HEK293 (cell line): ENCODE measurements around the gene MAP6.

Experiments used
- CTCF ChIA-PET: fragments of 350-600 bp; formaldehyde crosslinking; extraction: SDS; loops from one replicate; lab custom pipeline; 2021; ENCODE audit warnings: antibody characterized with exemption; lab: Yijun Ruan, JAX
- POLR2A ChIA-PET: fragments of 300-600 bp; formaldehyde crosslinking; extraction: SDS; loops from one replicate; lab custom pipeline; 2020; ENCODE audit warnings: antibody characterized with exemption, inconsistent platforms; lab: Yijun Ruan, JAX
- H3K27ac ChIP-seq: fragments of 200-500 bp; sonication (Bioruptor generic); 2 replicates; pipeline ENCODE4 v1.5.1; 2014; ENCODE audit warnings: low read depth, low read length, control low read depth, inconsistent platforms; ENCODE audit errors: extremely low read depth
- H3K36me3 ChIP-seq, 2 experiments: fragments of 200-500 bp in 1 of 2; sonication (Bioruptor generic) in 1 of 2; 1 replicate in 1 of 2; 2 replicates in 1 of 2; pipeline ENCODE4 v1.5.1; 2014 to 2017; ENCODE audit warnings: inconsistent platforms in 2 of 2, low read length in 2 of 2; ENCODE audit not compliant: control insufficient read depth in 2 of 2, insufficient read depth in 1 of 2
- H3K4me1 ChIP-seq: fragments of 200-500 bp; sonication (Bioruptor generic); 2 replicates; pipeline ENCODE4 v1.5.1; 2014; ENCODE audit warnings: mild to moderate bottlenecking, low read length, inconsistent platforms; ENCODE audit not compliant: control insufficient read depth, insufficient read depth
- H3K4me3 ChIP-seq: 2 replicates; pipeline ENCODE4 v1.5.1; 2011; ENCODE audit warnings: low read depth, mild to moderate bottlenecking, control low read depth, low read length, moderate library complexity
- H3K9me3 ChIP-seq: fragments of 200-500 bp; sonication (Bioruptor generic); 2 replicates; pipeline ENCODE4 v1.5.1; 2014; ENCODE audit warnings: low read depth, low read length, inconsistent platforms; ENCODE audit not compliant: control insufficient read depth, insufficient read depth
- HIC1 ChIP-seq: fragments of 450-650 bp; formaldehyde crosslinking; IDR thresholded peaks from 2 replicates; pipeline ENCODE4 v1.5.1; 2016; ENCODE audit warnings: missing biosample characterization, missing genetic modification characterization
- IKZF3 ChIP-seq: fragments of 450-650 bp; IDR thresholded peaks from 2 replicates; pipeline ENCODE4 v1.5.0; 2018; ENCODE audit warnings: missing biosample characterization, mild to moderate bottlenecking, missing genetic modification characterization, moderate library complexity
- OSR2 ChIP-seq: fragments of 450-650 bp; formaldehyde crosslinking; IDR thresholded peaks from 2 replicates; pipeline ENCODE4 v1.5.1; 2016; ENCODE audit warnings: missing biosample characterization, missing genetic modification characterization
- ZBTB10 ChIP-seq: fragments of 450-650 bp; formaldehyde crosslinking; IDR thresholded peaks from 2 replicates; pipeline ENCODE4 v1.5.1; 2016; ENCODE audit warnings: missing biosample characterization, missing genetic modification characterization
- ZIC2 ChIP-seq: fragments of 450-650 bp; formaldehyde crosslinking; IDR thresholded peaks from 2 replicates; pipeline ENCODE4 v1.5.1; 2016; ENCODE audit warnings: missing biosample characterization, missing genetic modification characterization
- ZNF132 ChIP-seq: fragments of 450-650 bp; formaldehyde crosslinking; IDR thresholded peaks from 2 replicates; pipeline ENCODE4 v1.5.1; 2017; ENCODE audit warnings: missing biosample characterization, missing genetic modification characterization, borderline replicate concordance
- ZNF239 ChIP-seq: fragments of 450-650 bp; formaldehyde crosslinking; IDR thresholded peaks from 2 replicates; pipeline ENCODE4 v1.5.1; 2016; ENCODE audit warnings: missing biosample characterization, missing genetic modification characterization
- ZNF24 ChIP-seq: fragments of 450-650 bp; formaldehyde crosslinking; IDR thresholded peaks from 2 replicates; pipeline ENCODE4 v1.5.1; 2016; ENCODE audit warnings: missing biosample characterization, missing genetic modification characterization
- ZNF341 ChIP-seq: fragments of 450-650 bp; formaldehyde crosslinking; IDR thresholded peaks from 2 replicates; pipeline ENCODE4; 2016; ENCODE audit warnings: low read depth, missing biosample characterization, missing genetic modification characterization
- ZNF398 ChIP-seq: fragments of 450-650 bp; formaldehyde crosslinking; IDR thresholded peaks from 2 replicates; pipeline ENCODE4 v1.5.1; 2017; ENCODE audit warnings: missing biosample characterization, missing genetic modification characterization
- ZNF624 ChIP-seq: fragments of 450-650 bp; formaldehyde crosslinking; IDR thresholded peaks from 2 replicates; pipeline ENCODE4 v1.5.1; 2017; ENCODE audit warnings: missing biosample characterization, missing genetic modification characterization
- ZNF777 ChIP-seq: fragments of 450-650 bp; formaldehyde crosslinking; IDR thresholded peaks from 2 replicates; pipeline ENCODE4 v1.5.1; 2017; ENCODE audit warnings: missing biosample characterization, missing genetic modification characterization, borderline replicate concordance
- ZNF792 ChIP-seq: fragments of 450-650 bp; formaldehyde crosslinking; IDR thresholded peaks from 2 replicates; pipeline ENCODE4 v1.5.1; 2016; ENCODE audit warnings: missing biosample characterization, missing genetic modification characterization
- ZSCAN5A ChIP-seq: fragments of 450-650 bp; formaldehyde crosslinking; IDR thresholded peaks from 2 replicates; pipeline ENCODE4 v1.5.1; 2016; ENCODE audit warnings: missing biosample characterization, missing genetic modification characterization
- TF ChIP-seq, protein P1 (sequence below): fragments of 450-650 bp; formaldehyde crosslinking; IDR thresholded peaks from 2 replicates; pipeline ENCODE4 v1.5.1; 2017; ENCODE audit warnings: missing biosample characterization, missing genetic modification characterization
- TF ChIP-seq, protein P2 (sequence below): fragments of 450-650 bp; formaldehyde crosslinking; IDR thresholded peaks from 2 replicates; pipeline ENCODE4 v1.5.1; 2016; ENCODE audit warnings: missing biosample characterization, missing genetic modification characterization, borderline replicate concordance
- TF ChIP-seq, protein P3 (sequence below): fragments of 450-650 bp; IDR thresholded peaks from 2 replicates; pipeline ENCODE4 v1.5.1; 2018; ENCODE audit warnings: missing biosample characterization, missing genetic modification characterization

The MAP6 gene

DNA sequence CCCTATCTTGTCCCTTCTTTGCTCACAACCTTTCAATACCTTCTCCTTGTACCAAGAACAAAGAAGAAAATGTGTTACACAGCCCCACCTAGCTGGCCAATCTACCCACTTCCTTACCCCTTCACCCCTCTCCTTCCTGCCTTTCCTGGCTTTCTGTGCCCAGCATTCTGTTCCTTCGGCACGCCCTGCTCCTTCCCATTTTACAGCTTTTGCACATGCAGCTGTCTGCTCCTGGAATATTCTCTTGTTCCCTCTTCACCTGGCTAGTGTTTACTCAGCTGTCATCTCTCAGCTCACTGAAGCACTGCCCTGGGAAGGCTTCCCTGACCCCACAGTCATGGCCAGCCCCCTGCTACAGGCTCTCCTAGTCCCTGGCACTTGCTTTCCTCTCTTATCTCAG lies 76.1 kb downstream of the MAP6 start:
- POLR2A ChIA-PET, result no interaction called here
- no peaks in the 10 kb centered on the region for H3K4me1 ChIP-seq
- H3K36me3 ChIP-seq, result no peaks in the 10 kb centered on the region
- CTCF ChIA-PET, result interaction anchor here (0.5 to 1.2 kb wide), 3 partner anchors 43 to 995 kb away, joined by 3 to 4 read pairs (median 3); no protein-coding TSS in a partner anchor
- H3K4me3 ChIP-seq, result no peak overlapping the region
- no peaks in the 10 kb centered on the region for H3K9me3 ChIP-seq
- no peak overlapping the region for H3K27ac ChIP-seq
- no peak for TF ChIP-seq OSR2
- no peak for TF ChIP-seq ZBTB10 (tag by site-specific recombination)
- TF ChIP-seq ZNF24, result no peak
- no peak for TF ChIP-seq ZNF239 (tag by site-specific recombination)
- TF ChIP-seq, protein P1, sequence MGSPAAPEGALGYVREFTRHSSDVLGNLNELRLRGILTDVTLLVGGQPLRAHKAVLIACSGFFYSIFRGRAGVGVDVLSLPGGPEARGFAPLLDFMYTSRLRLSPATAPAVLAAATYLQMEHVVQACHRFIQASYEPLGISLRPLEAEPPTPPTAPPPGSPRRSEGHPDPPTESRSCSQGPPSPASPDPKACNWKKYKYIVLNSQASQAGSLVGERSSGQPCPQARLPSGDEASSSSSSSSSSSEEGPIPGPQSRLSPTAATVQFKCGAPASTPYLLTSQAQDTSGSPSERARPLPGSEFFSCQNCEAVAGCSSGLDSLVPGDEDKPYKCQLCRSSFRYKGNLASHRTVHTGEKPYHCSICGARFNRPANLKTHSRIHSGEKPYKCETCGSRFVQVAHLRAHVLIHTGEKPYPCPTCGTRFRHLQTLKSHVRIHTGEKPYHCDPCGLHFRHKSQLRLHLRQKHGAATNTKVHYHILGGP (tag by site-specific recombination), result no peak
- TF ChIP-seq ZSCAN5A, result no peak
- no peak for TF ChIP-seq ZNF341 (tag by site-specific recombination)
- no peak for TF ChIP-seq ZIC2
- TF ChIP-seq ZNF777, result no peak
- TF ChIP-seq, protein P2, sequence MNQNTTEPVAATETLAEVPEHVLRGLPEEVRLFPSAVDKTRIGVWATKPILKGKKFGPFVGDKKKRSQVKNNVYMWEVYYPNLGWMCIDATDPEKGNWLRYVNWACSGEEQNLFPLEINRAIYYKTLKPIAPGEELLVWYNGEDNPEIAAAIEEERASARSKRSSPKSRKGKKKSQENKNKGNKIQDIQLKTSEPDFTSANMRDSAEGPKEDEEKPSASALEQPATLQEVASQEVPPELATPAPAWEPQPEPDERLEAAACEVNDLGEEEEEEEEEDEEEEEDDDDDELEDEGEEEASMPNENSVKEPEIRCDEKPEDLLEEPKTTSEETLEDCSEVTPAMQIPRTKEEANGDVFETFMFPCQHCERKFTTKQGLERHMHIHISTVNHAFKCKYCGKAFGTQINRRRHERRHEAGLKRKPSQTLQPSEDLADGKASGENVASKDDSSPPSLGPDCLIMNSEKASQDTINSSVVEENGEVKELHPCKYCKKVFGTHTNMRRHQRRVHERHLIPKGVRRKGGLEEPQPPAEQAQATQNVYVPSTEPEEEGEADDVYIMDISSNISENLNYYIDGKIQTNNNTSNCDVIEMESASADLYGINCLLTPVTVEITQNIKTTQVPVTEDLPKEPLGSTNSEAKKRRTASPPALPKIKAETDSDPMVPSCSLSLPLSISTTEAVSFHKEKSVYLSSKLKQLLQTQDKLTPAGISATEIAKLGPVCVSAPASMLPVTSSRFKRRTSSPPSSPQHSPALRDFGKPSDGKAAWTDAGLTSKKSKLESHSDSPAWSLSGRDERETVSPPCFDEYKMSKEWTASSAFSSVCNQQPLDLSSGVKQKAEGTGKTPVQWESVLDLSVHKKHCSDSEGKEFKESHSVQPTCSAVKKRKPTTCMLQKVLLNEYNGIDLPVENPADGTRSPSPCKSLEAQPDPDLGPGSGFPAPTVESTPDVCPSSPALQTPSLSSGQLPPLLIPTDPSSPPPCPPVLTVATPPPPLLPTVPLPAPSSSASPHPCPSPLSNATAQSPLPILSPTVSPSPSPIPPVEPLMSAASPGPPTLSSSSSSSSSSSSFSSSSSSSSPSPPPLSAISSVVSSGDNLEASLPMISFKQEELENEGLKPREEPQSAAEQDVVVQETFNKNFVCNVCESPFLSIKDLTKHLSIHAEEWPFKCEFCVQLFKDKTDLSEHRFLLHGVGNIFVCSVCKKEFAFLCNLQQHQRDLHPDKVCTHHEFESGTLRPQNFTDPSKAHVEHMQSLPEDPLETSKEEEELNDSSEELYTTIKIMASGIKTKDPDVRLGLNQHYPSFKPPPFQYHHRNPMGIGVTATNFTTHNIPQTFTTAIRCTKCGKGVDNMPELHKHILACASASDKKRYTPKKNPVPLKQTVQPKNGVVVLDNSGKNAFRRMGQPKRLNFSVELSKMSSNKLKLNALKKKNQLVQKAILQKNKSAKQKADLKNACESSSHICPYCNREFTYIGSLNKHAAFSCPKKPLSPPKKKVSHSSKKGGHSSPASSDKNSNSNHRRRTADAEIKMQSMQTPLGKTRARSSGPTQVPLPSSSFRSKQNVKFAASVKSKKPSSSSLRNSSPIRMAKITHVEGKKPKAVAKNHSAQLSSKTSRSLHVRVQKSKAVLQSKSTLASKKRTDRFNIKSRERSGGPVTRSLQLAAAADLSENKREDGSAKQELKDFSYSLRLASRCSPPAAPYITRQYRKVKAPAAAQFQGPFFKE (tag by site-specific recombination), result no peak
- TF ChIP-seq ZNF398 (tag by site-specific recombination), result no peak
- TF ChIP-seq ZNF132 (tag by site-specific recombination), result no peak
- no peak for TF ChIP-seq ZNF792 (tag by site-specific recombination)
- TF ChIP-seq, protein P3, sequence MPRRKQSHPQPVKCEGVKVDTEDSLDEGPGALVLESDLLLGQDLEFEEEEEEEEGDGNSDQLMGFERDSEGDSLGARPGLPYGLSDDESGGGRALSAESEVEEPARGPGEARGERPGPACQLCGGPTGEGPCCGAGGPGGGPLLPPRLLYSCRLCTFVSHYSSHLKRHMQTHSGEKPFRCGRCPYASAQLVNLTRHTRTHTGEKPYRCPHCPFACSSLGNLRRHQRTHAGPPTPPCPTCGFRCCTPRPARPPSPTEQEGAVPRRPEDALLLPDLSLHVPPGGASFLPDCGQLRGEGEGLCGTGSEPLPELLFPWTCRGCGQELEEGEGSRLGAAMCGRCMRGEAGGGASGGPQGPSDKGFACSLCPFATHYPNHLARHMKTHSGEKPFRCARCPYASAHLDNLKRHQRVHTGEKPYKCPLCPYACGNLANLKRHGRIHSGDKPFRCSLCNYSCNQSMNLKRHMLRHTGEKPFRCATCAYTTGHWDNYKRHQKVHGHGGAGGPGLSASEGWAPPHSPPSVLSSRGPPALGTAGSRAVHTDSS, result no peak
- TF ChIP-seq ZNF624 (tag by site-specific recombination), result no peak
- no peak for TF ChIP-seq IKZF3 (tag by site-specific recombination)
- no peak for TF ChIP-seq HIC1
